ENCODE measurements around the gene TBL3.
"Not testable (repeated sequence)": the region's sequence is repeated elsewhere in the genome, so short reads cannot be mapped to it uniquely, and the experiment has no call there.

GRCh38 chr16:2011726-2012125 is 39.9 kb downstream of the TBL3 start:
- TF ChIP-seq CTCF (IDR thresholded peaks at IDR 0.05; ENCODE audit: poor library complexity, severe bottlenecking); MXI1 (conservative IDR thresholded peaks at IDR 0.05; ENCODE audit: poor library complexity, severe bottlenecking): not testable (repeated sequence)

Data from neural cell (in vitro differentiated cells).